ENCODE measurements around the gene SAE1. TPM values are rescaled to one million over a fixed set of nuclear protein-coding genes. Genes with fewer than 3 reads are reported as not detected.
A peak's percentile ranks its signal among the peaks of the same experiment; 100 is the strongest.

SAE1 gene
- total RNA-seq, 1 experiment from 2014 or later = 314 TPM

- Histone ChIP-seq H3K9me3 (ENCODE audit: low read depth, low read length, poor library complexity, severe bottlenecking) (no peaks in the 10 kb centered on the region), H3K4me1 (ENCODE audit: insufficient read depth, low read length, poor library complexity, severe bottlenecking) (no peaks in the 10 kb centered on the region), H3K36me3 (ENCODE audit: insufficient read depth, low read length, poor library complexity, severe bottlenecking) (no peaks in the 10 kb centered on the region), H3K27me3 (replicated peaks; ENCODE audit: insufficient read depth, low read depth, low read length, poor library complexity) (no peaks in the 10 kb centered on the region), H3K27ac (ENCODE audit: low read depth, low read length, poor library complexity, severe bottlenecking) (no peak overlapping the region), H3K4me3 (ENCODE audit: low read depth, low read length, poor library complexity, severe bottlenecking) (no peak overlapping the region)
- intact Hi-C loops (cut with micrococcal nuclease; ENCODE audit: unreplicated experiment) = no loop called here
- BruUV-seq (replicated peaks) = no TSS peak
- ChIA-PET POLR2A (ENCODE audit: low non-redundant PET) (no interaction called here), CTCF (interaction anchor here (1.2 kb wide), 1 partner anchor 44 kb away, joined by 3 read pairs; no protein-coding TSS in a partner anchor)
- DNase-seq (ENCODE audit: low spot score) = no peak
- TF ChIP-seq, protein P1, sequence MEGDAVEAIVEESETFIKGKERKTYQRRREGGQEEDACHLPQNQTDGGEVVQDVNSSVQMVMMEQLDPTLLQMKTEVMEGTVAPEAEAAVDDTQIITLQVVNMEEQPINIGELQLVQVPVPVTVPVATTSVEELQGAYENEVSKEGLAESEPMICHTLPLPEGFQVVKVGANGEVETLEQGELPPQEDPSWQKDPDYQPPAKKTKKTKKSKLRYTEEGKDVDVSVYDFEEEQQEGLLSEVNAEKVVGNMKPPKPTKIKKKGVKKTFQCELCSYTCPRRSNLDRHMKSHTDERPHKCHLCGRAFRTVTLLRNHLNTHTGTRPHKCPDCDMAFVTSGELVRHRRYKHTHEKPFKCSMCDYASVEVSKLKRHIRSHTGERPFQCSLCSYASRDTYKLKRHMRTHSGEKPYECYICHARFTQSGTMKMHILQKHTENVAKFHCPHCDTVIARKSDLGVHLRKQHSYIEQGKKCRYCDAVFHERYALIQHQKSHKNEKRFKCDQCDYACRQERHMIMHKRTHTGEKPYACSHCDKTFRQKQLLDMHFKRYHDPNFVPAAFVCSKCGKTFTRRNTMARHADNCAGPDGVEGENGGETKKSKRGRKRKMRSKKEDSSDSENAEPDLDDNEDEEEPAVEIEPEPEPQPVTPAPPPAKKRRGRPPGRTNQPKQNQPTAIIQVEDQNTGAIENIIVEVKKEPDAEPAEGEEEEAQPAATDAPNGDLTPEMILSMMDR (conservative IDR thresholded peaks at IDR 0.05; ENCODE audit: low read depth, low read length) = no peak
- no peak for TF ChIP-seq EZH2 (IDR thresholded peaks at IDR 0.05; ENCODE audit: borderline replicate concordance, low read depth, low read length, poor library complexity, severe bottlenecking)
Measured at GRCh38 chr19:47123406-47123805, 7.2 kb upstream of the SAE1 start.

DNA sequence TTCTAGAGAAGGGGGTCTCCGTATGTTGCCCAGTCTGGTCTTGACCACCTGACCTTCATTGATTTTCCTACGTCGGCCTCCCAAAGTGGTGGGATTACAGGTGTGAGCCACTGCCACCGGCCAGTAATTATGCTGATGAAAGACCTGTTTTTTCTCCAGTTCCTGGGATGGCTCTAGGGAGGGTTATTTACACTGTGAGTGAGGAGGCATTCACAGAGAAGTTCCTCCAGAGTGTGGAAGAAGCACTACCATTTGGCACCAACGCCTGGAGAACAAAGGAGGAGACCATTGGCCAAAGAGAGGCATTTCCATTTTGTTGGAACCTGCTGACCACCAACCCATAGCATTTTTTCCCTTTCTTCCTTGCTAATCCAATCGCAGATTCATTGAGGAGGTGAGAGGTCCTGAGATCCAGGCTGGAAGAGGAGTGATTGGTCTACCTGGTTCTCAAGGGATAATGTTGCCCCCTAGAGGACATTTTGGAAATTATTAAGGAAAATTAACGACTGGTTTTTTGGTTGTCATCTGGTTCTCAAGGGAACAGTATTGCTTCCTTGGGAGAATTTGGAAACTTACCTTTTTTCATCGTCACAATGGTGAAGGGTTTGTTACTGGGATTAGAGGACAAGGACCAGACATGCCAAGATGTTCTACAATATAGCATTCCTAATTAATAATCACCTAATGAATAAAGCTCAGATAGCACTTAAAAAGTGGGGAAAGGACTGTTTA is 5.5 kb upstream of the SAE1 start:
- BruUV-seq (replicated peaks) = no TSS peak

GRCh38 chr19:47125669-47125938 is 5.0 kb upstream of the SAE1 start:
- Histone ChIP-seq H3K36me3 (ENCODE audit: insufficient read depth, low read length, poor library complexity, severe bottlenecking) (no peaks in the 10 kb centered on the region), H3K9me3 (ENCODE audit: low read depth, low read length, poor library complexity, severe bottlenecking) (no peaks in the 10 kb centered on the region), H3K27ac (ENCODE audit: low read depth, low read length, poor library complexity, severe bottlenecking) (no peak overlapping the region), H3K27me3 (replicated peaks; ENCODE audit: insufficient read depth, low read depth, low read length, poor library complexity) (no peaks in the 10 kb centered on the region), H3K4me3 (ENCODE audit: low read depth, low read length, poor library complexity, severe bottlenecking) (no peak overlapping the region), H3K4me1 (ENCODE audit: insufficient read depth, low read length, poor library complexity, severe bottlenecking) (no peaks in the 10 kb centered on the region)
- BruUV-seq (replicated peaks) = no TSS peak
- ChIA-PET POLR2A (ENCODE audit: low non-redundant PET) (no interaction called here), CTCF (interaction anchor here (0.6 to 0.8 kb wide), 4 partner anchors 46 to 117 kb away, joined by 3 to 8 read pairs (median 3); no protein-coding TSS in a partner anchor)
- no peak for DNase-seq (ENCODE audit: low spot score)
- intact Hi-C loops (cut with micrococcal nuclease; ENCODE audit: unreplicated experiment) = loop anchor here (1.0 kb wide), 3 partner anchors 46 to 112 kb away; no protein-coding TSS in a partner anchor
- TF ChIP-seq EZH2 (IDR thresholded peaks at IDR 0.05; ENCODE audit: borderline replicate concordance, low read depth, low read length, poor library complexity, severe bottlenecking) = no peak
- TF ChIP-seq, protein P1 (conservative IDR thresholded peaks at IDR 0.05; ENCODE audit: low read depth, low read length) = no peak

More for the DNA sequence above, 5.5 kb upstream of the SAE1 start:
- ChIA-PET POLR2A (ENCODE audit: low non-redundant PET) (no interaction called here), CTCF (interaction anchor here (0.6 to 0.8 kb wide), 3 partner anchors 45 to 112 kb away, joined by 3 to 8 read pairs (median 3); no protein-coding TSS in a partner anchor)
- intact Hi-C loops (cut with micrococcal nuclease; ENCODE audit: unreplicated experiment) = loop anchor here (1.0 kb wide), 3 partner anchors 46 to 112 kb away; no protein-coding TSS in a partner anchor
- no peaks in the 10 kb centered on the region for H3K27me3 ChIP-seq (replicated peaks; ENCODE audit: insufficient read depth, low read depth, low read length, poor library complexity)
- peak; percentile 86 for DNase-seq (ENCODE audit: low spot score)
- H3K4me1 ChIP-seq (ENCODE audit: insufficient read depth, low read length, poor library complexity, severe bottlenecking) = no peaks in the 10 kb centered on the region
- no peak overlapping the region for H3K4me3 ChIP-seq (ENCODE audit: low read depth, low read length, poor library complexity, severe bottlenecking)
- no peak overlapping the region for H3K27ac ChIP-seq (ENCODE audit: low read depth, low read length, poor library complexity, severe bottlenecking)
- H3K36me3 ChIP-seq (ENCODE audit: insufficient read depth, low read length, poor library complexity, severe bottlenecking) = no peaks in the 10 kb centered on the region
- TF ChIP-seq EZH2 (IDR thresholded peaks at IDR 0.05; ENCODE audit: borderline replicate concordance, low read depth, low read length, poor library complexity, severe bottlenecking) = no peak
- TF ChIP-seq, protein P1 (conservative IDR thresholded peaks at IDR 0.05; ENCODE audit: low read depth, low read length) = peak; percentile 72
- no peaks in the 10 kb centered on the region for H3K9me3 ChIP-seq (ENCODE audit: low read depth, low read length, poor library complexity, severe bottlenecking)
